Mesenchymal stem cell (in vitro differentiated cells and primary cell): ENCODE results near the gene B3GALT2.
"Not testable (repeated sequence)": the region's sequence is repeated elsewhere in the genome, so short reads cannot be mapped to it uniquely, and the experiment has no call there.

Source experiments
- DNase-seq: peaks from one replicate; pipeline ENCODE4 v3.0.0-alpha.2; 2013
- H2AFZ ChIP-seq: one replicate; pipeline ENCODE4 v1.6.1; 2013; ENCODE audit warnings: low read depth, mild to moderate bottlenecking, control low read depth, inconsistent platforms, low read length, moderate library complexity
- H2AK5ac ChIP-seq: 2 replicates; pipeline ENCODE4 v1.6.1; 2013; ENCODE audit warnings: low read length, moderate library complexity, mild to moderate bottlenecking, inconsistent platforms; ENCODE audit not compliant: severe bottlenecking
- H2BK120ac ChIP-seq: one replicate; pipeline ENCODE4 v1.6.1; 2013; ENCODE audit warnings: low read depth, mild to moderate bottlenecking, inconsistent platforms, low read length, moderate library complexity
- H2BK12ac ChIP-seq, 2 experiments: one replicate each; pipeline ENCODE4 v1.6.1; 2013; ENCODE audit warnings: inconsistent platforms in 2 of 2, low read length in 2 of 2, mild to moderate bottlenecking in 2 of 2, moderate library complexity in 2 of 2, control low read depth in 1 of 2
- H2BK15ac ChIP-seq: one replicate; pipeline ENCODE4 v1.6.1; 2013; ENCODE audit warnings: mild to moderate bottlenecking, low read depth, inconsistent platforms; ENCODE audit not compliant: poor library complexity, severe bottlenecking
- H2BK5ac ChIP-seq: 2 replicates; pipeline ENCODE4 v1.6.1; 2013; ENCODE audit warnings: low read depth, mild to moderate bottlenecking, low read length, control low read depth, inconsistent platforms; ENCODE audit not compliant: poor library complexity, severe bottlenecking
- H3K14ac ChIP-seq, 2 experiments: one replicate each; pipeline ENCODE4 v1.6.1; 2013; ENCODE audit warnings: inconsistent platforms in 2 of 2, low read length in 2 of 2, control low read depth in 1 of 2, mild to moderate bottlenecking in 1 of 2, moderate library complexity in 1 of 2
- H3K18ac ChIP-seq, 2 experiments: one replicate each; pipeline ENCODE4 v1.6.1; 2013; ENCODE audit warnings: inconsistent platforms in 2 of 2, low read length in 2 of 2, control low read depth in 1 of 2, low read depth in 1 of 2, mild to moderate bottlenecking in 1 of 2
- H3K23ac ChIP-seq, 2 experiments: one replicate each; pipeline ENCODE4 v1.6.1; 2013; ENCODE audit warnings: inconsistent platforms in 2 of 2, low read length in 2 of 2, mild to moderate bottlenecking in 2 of 2, moderate library complexity in 2 of 2, control low read depth in 1 of 2
- H3K27ac ChIP-seq: 2 replicates; pipeline ENCODE4 v1.5.1; 2013; ENCODE audit warnings: mild to moderate bottlenecking, moderate library complexity, low read length, control low read depth, inconsistent platforms; ENCODE audit not compliant: poor library complexity, severe bottlenecking
- H3K27me3 ChIP-seq, 2 experiments: 2 replicates each; pipeline versions ENCODE4 v1.6.1 to v1.7.0; 2013; ENCODE audit warnings: low read length in 2 of 2, mild to moderate bottlenecking in 2 of 2, moderate library complexity in 2 of 2, control low read depth in 1 of 2, inconsistent platforms in 1 of 2; ENCODE audit not compliant: control insufficient read depth in 1 of 2, insufficient read depth in 1 of 2
- H3K36me3 ChIP-seq, 2 experiments: 2 replicates each; pipeline versions ENCODE4 v1.6.1 to v1.7.0; 2013; ENCODE audit warnings: low read length in 2 of 2, control low read depth in 1 of 2, inconsistent platforms in 1 of 2, low read depth in 1 of 2, mild to moderate bottlenecking in 1 of 2; ENCODE audit not compliant: insufficient read depth in 2 of 2, control insufficient read depth in 1 of 2
- H3K4ac ChIP-seq, 2 experiments: one replicate each; pipeline ENCODE4 v1.6.1; 2013; ENCODE audit warnings: inconsistent platforms in 2 of 2, low read length in 2 of 2, mild to moderate bottlenecking in 2 of 2, moderate library complexity in 2 of 2, control low read depth in 1 of 2, low read depth in 1 of 2
- H3K4me1 ChIP-seq: 2 replicates; pipeline ENCODE4 v1.6.1; 2013; ENCODE audit warnings: low read depth, low read length, control low read depth; ENCODE audit not compliant: control insufficient read depth, insufficient read depth
- H3K4me2 ChIP-seq: 2 replicates; pipeline ENCODE4 v1.6.1; 2013; ENCODE audit warnings: low read length, mild to moderate bottlenecking, inconsistent platforms; ENCODE audit not compliant: poor library complexity, severe bottlenecking
- H3K4me3 ChIP-seq, 2 experiments: 2 replicates each; pipeline versions ENCODE4 v1.5.1 to v1.7.0; 2013; ENCODE audit warnings: low read length in 2 of 2, mild to moderate bottlenecking in 2 of 2, control low read depth in 1 of 2, low read depth in 1 of 2; ENCODE audit not compliant: insufficient read depth in 1 of 2
- H3K79me1 ChIP-seq: replicated peaks from 2 replicates; pipeline ENCODE4 v1.6.1; 2013; ENCODE audit warnings: mild to moderate bottlenecking, control low read depth, low read length, inconsistent platforms; ENCODE audit not compliant: poor library complexity, severe bottlenecking
- H3K9ac ChIP-seq: 2 replicates; pipeline ENCODE4 v1.7.0; 2013; ENCODE audit warnings: mild to moderate bottlenecking, low read length, moderate library complexity
- H3K9me3 ChIP-seq: 2 replicates; pipeline ENCODE4 v1.7.0; 2013; ENCODE audit warnings: mild to moderate bottlenecking, low read length; ENCODE audit not compliant: control insufficient read depth
- H4K8ac ChIP-seq: one replicate; pipeline ENCODE4 v1.6.1; 2013; ENCODE audit warnings: inconsistent platforms, mild to moderate bottlenecking, low read length, moderate library complexity
- H4K91ac ChIP-seq: one replicate; pipeline ENCODE4 v1.6.1; 2013; ENCODE audit warnings: mild to moderate bottlenecking, low read length, inconsistent platforms
- WGBS: methylation state at CpG from one replicate; pipeline ENCODE4 v1.1.7; 2013; ENCODE audit warnings: mixed read lengths; 5-methylcytosine and 5-hydroxymethylcytosine counted together

The B3GALT2 gene

GRCh38 chr1:193189442-193190095 is 3.2 kb upstream of the B3GALT2 start:
- Histone ChIP-seq H3K23ac (no peak overlapping the region), H4K91ac (no peak overlapping the region), H3K27me3 (no peaks in the 10 kb centered on the region), H3K79me1 (peaks cover 16% of the 10 kb centered on the region), H2AK5ac (no peak overlapping the region), H4K8ac (no peak overlapping the region), H3K36me3 (peaks cover 9 to 11% of the 10 kb centered on the region in 2 experiments), H2BK15ac (no peak overlapping the region), H3K14ac (no peak overlapping the region), H2AFZ (no peak overlapping the region), H3K27ac (no peak overlapping the region), H3K4me1 (no peaks in the 10 kb centered on the region), H3K18ac (no peak overlapping the region), H3K4ac (no peak overlapping the region), H3K9ac (no peak overlapping the region), H3K9me3 (no peaks in the 10 kb centered on the region), H2BK5ac (no peak overlapping the region), H3K4me2 (no peak overlapping the region), H2BK12ac (no peak overlapping the region), H3K4me3 (no peak overlapping the region), H2BK120ac (no peak overlapping the region)
- DNase-seq = no peak
- 90% methylated on average over 3 of the region's 3 CpGs for WGBS

GRCh38 chr1:193188915-193189314 is 2.5 kb upstream of the B3GALT2 start:
- Histone ChIP-seq H3K18ac (peak overlapping the region in 1 of 2 experiments; percentile 24), H3K79me1 (peaks cover 16% of the 10 kb centered on the region)
- H3K4me2 ChIP-seq, H2AFZ ChIP-seq, H3K23ac ChIP-seq, H2BK15ac ChIP-seq, H3K4ac ChIP-seq, H2AK5ac ChIP-seq, H2BK5ac ChIP-seq, H3K27ac ChIP-seq, H3K9me3 ChIP-seq, H3K36me3 ChIP-seq, H4K91ac ChIP-seq, H2BK120ac ChIP-seq, DNase-seq, H3K4me1 ChIP-seq, H3K27me3 ChIP-seq, H3K4me3 ChIP-seq, H3K9ac ChIP-seq, H2BK12ac ChIP-seq, H4K8ac ChIP-seq, H3K14ac ChIP-seq: not testable (repeated sequence)
- 98% methylated on average over 7 of the region's 7 CpGs for WGBS

- Histone ChIP-seq H4K91ac (no peak overlapping the region), H3K9me3 (no peaks in the 10 kb centered on the region), H3K27me3 (no peaks in the 10 kb centered on the region)
These were observed 701 bp upstream of the B3GALT2 start for GRCh38 chr1:193187114-193187513.

GRCh38 chr1:193185211-193185610 is 1.2 kb downstream of the B3GALT2 start:
- H3K4me2 ChIP-seq = no peak overlapping the region
- no peak overlapping the region for H2BK120ac ChIP-seq
- no peak overlapping the region for H2BK12ac ChIP-seq
- no peak overlapping the region for H2AFZ ChIP-seq
- H2AK5ac ChIP-seq = no peak overlapping the region
- H2BK15ac ChIP-seq = no peak overlapping the region
- H3K9ac ChIP-seq = peak overlapping the region; percentile 76
- WGBS = no CpG with 5 or more reads among the region's 2 CpGs
- H3K14ac ChIP-seq = no peak overlapping the region
- no peak overlapping the region for H3K4ac ChIP-seq
- H4K91ac ChIP-seq = no peak overlapping the region
- no peak overlapping the region for H3K18ac ChIP-seq
- H3K79me1 ChIP-seq = peaks cover 4% of the 10 kb centered on the region
- H4K8ac ChIP-seq = no peak overlapping the region
- H3K4me3 ChIP-seq = no peak overlapping the region
- H3K27ac ChIP-seq = no peak overlapping the region
- no peaks in the 10 kb centered on the region for H3K4me1 ChIP-seq
- H2BK5ac ChIP-seq = no peak overlapping the region
- no peak for DNase-seq
- H3K27me3 ChIP-seq = no peaks in the 10 kb centered on the region
- no peaks in the 10 kb centered on the region for H3K9me3 ChIP-seq
- no peak overlapping the region for H3K23ac ChIP-seq
- H3K36me3 ChIP-seq = no peaks in the 10 kb centered on the region

More at GRCh38 chr1:193187114-193187513, 701 bp upstream of the B3GALT2 start:
- Histone ChIP-seq H3K18ac (no peak overlapping the region), H2AFZ (no peak overlapping the region), H2BK5ac (no peak overlapping the region), H3K79me1 (peaks cover 9% of the 10 kb centered on the region), H4K8ac (no peak overlapping the region), H3K4me3 (no peak overlapping the region), H2AK5ac (no peak overlapping the region), H2BK12ac (no peak overlapping the region), H3K27ac (no peak overlapping the region), H2BK15ac (no peak overlapping the region), H3K4me1 (no peaks in the 10 kb centered on the region), H3K14ac (no peak overlapping the region), H3K9ac (peak overlapping the region; percentile 76), H3K4ac (no peak overlapping the region), H2BK120ac (no peak overlapping the region), H3K36me3 (peaks cover 0 to 4% of the 10 kb centered on the region in 2 experiments), H3K23ac (no peak overlapping the region), H3K4me2 (no peak overlapping the region)
- DNase-seq = no peak
- no CpG with 5 or more reads among the region's 1 CpG for WGBS
